NCI-H1694 treated with DMSO at 0.1 percent for 48 hours (cell line): ENCODE data around the gene APBA2.
"Not testable (repeated sequence)": the region's sequence is repeated elsewhere in the genome, so short reads cannot be mapped to it uniquely, and the experiment has no call there.

Experiments used
- DNase-seq: peaks from one replicate; lab custom pipeline; 2025; lab: John Stamatoyannopoulos, UW

Gene APBA2

DNA sequence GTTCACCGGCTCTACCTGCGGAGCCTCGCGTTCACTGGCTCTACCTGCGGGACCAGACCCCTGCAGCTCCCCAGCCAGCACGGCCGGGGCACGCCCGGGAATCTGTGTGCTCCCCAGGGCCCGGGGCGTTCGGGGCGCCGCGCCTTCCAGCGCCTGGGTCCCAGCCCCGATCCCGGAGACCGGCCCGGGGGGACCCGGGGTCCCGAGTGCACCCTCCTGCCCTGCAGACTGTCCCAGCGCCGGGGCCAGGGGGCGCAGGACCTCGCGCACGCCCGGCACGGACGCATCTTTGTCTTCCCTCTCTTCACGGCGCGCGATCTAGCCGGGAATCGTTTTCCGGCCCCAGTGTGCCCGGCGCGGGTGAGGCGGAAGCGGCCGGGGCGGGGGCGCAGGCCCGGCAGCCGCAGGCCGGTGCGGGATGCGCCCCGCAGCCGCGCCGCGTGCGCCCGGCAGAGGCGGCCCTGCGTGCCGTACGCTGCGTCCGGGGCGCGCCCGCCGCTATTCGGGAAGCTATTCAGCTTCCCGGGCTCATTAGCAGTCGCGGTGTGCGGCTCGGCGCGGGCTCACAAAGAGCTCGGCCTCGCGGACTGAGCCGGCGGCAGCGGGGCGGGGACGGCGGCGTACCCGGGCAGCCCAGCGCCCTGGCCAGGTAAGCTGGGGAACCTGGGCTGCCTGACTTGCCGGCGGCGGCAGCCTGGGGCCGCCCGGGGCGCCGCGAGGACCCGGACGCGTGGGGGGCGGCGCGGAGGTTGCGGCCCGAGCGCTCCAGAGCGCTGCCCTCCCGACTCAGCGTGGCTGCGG is at the start of gene APBA2:
Gene APBA2 (plus strand): TSS at position 345 of the 801 bp plus-strand sequence. CDS start 167,911 bp downstream, outside the sequence.
- no peak for DNase-seq

DNA sequence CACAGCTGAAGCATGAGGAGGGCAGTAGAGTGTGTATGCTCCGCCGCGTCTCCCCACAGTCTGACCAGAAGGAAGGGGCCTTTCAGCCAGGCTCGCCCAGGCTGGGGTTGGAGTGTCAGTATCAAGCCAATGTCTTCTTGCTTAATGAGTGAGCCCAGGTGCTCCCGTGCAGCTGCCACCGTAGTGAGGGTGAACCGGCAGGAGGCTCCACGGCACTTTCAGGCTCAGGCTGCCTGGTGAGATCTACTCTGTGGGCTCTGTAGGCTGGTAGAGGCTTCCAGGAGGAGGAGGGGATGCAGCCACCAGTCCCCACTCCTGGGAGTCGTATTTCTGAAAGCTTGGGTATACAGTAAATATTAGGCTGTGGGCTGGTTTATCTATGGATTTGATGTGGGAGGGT is 45.5 kb upstream of the APBA2 start:
- DNase-seq = not testable (repeated sequence)

DNA sequence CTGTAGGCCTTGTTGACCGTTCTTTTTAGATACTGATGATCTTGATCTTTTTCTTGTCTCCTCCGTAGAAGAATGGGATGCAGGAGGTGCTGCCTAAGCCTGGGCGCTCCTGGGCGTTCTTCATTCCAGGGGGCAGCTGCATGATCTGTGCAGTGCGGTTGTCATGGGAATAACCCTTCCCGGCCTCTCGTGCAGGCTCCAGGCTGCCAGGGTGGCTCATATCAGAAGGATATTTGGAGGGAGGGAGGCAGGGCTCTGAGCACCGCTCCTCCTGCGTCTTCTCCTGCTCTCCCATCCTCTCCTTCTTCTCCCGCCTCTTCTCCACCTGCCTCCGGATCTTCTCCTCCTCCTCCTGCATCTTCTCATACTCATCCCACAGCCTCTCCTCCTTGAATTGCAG is 43.6 kb upstream of the APBA2 start:
- DNase-seq = not testable (repeated sequence)

DNA sequence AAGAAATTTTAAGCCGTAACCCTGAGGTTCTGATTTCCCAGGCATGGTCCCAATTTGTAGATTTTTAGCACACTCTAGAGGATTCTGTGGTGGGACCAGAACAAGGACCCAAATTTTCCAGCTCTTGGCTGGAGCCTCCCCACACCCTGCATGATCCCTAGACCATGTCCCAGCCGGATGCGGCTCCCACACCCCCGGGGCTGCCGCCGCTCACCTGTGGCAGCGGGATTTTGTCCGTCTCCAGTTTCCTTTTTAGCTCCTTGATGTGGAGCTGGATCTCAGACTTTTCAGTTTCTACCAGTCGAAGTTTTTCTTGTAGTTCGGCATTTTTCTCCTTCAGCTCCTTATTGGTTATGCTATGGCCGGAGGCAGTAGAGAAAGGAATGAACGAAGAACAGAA is 42.3 kb upstream of the APBA2 start:
- DNase-seq = not testable (repeated sequence)

DNA sequence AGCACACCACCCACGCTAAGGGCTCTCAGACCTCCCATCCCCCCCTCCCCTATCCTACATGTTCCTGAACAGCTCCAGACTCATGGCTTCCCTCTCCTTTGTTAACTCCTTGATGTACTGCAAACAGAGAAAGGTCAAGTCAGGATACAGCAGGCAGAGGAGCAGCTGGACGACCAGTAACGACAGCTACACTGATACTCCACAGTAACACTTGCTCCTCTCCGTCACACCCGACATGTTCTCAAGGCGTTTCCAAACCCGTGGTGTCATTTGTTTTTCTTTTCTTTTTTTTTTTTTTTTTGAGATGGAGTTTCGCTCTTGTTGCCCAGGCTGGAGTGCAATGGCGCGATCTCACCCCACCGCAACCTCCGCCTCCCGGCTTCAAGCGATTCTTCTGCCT is 41.6 kb upstream of the APBA2 start:
- DNase-seq = not testable (repeated sequence)

DNA sequence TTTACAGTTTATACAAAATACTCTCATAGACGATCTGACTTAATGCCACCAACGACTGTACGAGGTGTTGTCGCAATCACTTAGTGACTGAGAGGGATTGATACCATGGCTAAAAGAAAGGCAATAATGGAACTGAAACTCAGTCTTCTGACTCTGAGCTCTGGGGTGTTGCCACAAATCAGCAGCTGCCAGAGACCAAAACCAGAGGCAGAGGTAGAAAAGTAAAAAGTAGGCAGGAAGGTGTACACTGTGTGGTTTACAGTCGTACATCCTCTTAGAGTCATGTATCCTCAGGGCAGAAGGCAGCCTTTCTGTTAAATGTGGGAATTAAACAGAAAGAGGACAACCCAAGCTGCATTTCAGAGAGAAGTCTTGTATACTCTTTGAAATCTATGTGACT is 38.5 kb upstream of the APBA2 start:
- DNase-seq = not testable (repeated sequence)

DNA sequence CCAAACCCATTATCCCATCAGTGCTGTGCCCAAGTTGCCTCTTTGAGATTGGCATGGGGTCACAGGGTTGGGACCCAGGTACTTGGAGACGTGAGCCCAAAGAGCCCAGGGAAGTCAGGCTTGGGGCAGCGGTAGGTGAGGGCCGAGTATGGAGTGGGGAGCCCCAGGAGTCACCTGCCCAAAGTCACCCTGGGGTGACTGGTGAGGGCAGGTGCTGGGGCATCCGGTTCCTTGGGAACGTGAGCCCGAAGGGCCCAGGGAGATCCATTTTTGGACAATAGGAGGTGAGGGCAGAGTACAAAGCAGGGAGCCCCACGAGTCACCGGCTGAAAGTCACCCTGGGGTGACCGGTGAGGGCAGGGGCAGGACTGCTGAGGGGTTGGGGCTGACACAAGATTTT is 37.8 kb upstream of the APBA2 start:
- DNase-seq = not testable (repeated sequence)

DNA sequence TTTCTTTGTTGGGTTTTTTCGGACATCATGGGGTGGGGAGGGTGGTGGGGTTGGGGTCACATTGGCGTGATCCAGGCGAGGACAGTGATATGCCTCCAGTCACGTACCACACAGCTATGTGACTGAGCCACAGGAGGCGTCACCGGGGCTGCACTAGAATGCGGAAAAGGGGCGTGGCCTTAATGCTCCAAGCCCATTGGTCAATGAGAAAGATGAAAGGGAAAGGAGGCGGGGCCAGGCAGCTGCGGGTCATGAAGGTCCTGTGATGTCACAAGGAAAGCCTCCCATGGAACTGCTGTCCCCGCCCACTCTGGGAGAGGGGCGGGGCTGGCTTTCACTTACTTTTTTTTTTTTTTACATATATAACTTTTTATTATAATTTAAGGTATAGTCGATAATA is 37.3 kb upstream of the APBA2 start, which contains the start of gene GOLGA6L7:
Gene GOLGA6L7 (minus strand): TSS at position 124 of the 400 bp plus-strand sequence. CDS start 95 bp downstream, at position 29.
- not testable (repeated sequence) for DNase-seq

DNA sequence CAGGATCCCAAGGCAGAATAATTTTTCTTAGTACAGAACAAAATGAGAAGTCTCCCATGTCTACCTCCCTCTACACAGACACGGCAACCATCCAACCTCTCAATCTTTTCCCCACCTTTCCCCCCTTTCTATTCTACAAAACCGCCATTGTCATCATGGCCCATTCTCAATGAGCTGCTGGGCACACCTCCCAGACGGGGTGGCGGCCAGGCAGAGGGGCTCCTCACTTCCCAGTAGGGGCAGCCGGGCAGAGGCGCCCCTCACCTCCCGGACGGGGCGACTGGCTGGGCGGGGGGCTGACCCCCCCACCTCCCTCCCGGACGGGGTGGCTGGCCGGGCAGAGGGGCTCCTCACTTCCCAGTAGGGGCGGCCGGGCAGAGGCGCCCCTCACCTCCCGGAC is 36.5 kb upstream of the APBA2 start:
- DNase-seq = not testable (repeated sequence)

DNA sequence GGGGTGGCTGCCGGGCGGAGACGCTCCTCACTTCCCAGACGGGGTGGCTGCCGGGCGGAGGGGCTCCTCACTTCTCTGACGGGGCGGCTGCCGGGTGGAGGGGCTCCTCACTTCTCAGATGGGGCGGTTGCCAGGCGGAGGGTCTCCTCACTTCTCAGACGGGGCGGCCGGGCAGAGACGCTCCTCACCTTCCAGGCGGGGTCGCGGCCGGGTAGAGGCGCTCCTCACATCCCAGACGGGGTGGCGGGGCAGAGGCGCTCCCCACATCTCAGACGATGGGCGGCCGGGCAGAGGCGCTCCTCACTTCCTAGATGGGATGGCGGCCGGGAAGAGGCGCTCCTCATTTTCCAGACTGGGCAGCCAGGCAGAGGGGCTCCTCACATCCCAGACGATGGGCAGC is 36.0 kb upstream of the APBA2 start:
- DNase-seq = not testable (repeated sequence)

DNA sequence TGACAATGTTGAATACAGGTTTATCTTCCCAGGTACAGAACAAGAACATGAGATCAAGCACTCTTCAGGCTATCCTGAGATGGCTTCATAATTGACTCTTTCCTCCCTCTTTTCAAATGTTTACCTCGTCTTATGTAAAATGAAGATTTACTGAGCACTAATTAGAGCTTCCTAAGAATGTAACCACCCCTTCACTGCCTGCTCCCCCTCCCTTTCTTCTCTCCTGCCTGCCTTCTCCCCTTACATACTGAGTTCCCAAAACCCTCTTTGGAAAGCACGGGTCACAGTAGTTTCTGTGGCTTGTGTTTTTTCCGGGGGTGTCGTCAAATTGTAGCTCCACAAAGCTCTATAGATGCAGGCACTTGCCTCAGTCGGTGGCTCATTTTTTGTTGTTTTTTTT is 32.1 kb upstream of the APBA2 start:
- not testable (repeated sequence) for DNase-seq

DNA sequence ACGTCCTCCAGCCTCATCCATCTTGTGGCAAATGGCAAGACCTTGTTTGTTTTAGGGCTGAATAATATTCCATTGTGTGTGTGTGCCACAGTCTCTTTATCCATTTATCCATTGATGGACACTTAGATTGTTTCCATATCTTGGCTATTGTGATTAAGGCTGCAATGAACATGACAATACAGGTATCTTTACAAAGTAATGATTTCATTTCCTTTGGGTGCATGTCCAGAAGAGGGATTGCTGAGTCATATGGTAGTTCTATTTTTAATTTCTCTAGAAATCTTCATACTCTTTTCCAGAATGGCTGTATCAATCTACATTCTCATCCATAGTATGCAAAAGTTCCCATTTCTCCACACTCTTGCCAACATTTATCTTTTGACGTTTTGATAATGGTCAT is 31.2 kb upstream of the APBA2 start:
- not testable (repeated sequence) for DNase-seq

DNA sequence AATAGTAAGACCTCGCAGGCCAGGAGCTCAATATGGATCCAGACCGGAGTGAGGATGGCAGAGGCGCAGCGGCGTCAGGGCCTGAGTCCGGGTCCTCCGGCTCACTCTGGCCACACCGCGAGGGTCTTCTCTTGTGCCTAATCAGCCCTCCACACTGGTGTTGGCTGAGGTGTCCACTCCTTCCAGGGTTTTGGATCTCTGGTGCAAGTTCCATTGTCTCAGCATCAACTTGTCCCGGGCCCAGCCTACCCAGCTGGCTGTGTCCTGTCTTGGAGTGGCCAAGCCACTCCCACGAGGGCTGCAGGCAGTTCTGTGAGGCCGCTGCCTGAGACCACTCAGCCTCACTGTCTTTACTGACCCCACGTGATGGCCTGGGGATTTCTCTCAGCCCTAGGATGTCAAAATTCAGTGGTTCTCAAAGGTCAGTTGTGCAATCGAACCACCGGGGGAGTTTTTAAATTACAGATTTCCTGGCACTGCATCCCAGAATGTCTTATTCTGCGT is 24.7 kb upstream of the APBA2 start:
- DNase-seq = no peak

DNA sequence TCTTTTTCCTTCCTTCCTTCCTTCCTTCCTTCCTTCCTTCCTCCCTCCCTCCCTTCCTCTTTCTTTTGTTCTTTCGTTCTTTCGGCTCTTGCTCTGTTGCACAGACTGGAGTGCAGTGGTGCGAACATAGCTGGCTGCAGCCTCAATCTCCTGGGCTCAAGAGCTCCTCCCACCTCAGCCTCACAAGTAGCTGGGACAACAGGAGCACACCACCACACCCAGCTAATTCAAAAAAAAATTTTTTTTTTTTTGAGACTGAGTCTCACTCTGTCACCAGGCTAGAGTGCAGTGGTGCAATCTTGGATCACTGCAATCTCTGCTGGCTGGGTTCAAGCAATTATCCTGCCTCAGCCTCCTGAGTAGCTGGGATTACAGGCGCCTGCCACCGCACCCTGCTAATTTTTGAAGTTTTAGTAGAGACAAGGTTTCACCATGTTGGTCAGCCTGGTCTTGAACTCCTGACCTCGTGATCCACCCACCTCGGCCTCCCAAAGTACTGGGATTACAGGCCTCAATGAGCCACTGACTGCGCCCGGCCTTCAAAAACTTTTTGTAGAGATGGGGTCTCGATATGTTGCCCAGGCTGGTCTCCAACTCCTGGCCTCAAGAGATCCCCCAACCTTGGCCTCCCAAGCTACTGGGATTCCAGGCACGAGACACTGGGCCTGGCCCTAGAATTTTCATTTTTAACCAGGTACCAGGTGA is 24.0 kb upstream of the APBA2 start:
- DNase-seq = not testable (repeated sequence)

DNA sequence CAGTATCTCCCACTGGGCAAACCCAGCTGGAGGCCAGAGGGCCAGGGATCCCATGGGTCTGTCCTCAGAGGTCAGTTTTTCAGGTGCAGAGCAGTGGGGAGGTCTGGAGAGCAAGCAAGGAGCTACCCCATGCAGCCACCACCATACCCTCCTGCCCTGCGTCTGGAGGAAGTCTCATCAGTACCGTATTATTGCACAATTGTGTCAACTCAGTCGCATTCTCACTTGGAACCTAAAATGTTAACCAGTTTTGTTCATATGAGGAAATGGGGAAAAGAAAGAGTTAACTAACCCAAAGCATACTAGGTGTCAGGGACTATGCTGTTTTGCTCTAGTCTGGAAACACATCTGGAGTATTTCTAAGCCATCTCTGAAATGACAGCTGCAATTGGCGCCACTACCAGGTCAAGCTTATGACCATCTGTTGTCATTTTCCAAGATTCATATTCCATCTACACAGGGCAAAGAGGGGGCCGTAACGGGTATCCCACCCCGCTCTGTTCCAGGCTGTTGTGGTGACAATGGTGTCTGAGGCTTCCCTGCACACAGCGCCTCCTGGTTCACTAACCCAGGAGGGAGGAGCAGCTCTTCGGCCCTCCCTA is 16.9 kb upstream of the APBA2 start:
- no peak for DNase-seq

DNA sequence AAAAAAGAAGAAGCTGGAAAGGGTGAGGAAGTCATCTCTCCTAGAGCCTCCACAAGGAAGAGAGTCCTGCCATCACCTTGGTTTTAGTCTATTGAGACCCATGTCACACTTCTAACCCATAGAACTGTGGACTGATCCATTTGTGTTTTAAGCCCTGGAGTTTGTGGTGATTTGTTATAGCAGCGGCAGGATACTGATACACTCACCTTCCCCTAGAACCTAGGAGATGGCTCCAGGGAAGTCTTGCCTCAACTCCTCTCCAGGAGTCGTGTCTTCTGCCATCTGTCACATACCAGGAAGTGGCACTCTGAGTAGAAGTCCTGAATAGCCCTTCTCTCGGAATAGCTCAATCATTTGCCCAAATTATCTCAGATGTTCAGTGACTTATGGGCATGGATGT is 14.6 kb upstream of the APBA2 start:
- DNase-seq = no peak

DNA sequence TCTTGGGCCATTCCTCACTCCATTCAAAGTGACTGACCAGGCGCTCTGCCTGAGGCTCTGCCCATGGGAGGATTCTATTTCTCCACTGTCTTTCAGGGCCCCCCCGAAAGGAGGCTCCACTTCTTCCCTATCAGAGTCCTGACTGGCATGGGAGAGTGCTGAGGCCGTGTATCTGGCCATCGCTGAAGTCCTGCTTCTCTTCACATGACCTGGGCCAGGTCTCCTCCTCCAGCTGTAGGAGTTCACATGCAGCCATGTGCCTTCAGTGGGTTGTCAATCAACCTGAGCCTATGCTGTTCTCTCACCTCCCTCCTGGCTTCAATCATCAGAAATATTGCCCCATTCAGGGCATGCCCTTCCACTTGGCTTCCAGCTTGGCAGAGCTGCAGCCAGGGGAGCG is 12.8 kb upstream of the APBA2 start:
- DNase-seq = no peak

DNA sequence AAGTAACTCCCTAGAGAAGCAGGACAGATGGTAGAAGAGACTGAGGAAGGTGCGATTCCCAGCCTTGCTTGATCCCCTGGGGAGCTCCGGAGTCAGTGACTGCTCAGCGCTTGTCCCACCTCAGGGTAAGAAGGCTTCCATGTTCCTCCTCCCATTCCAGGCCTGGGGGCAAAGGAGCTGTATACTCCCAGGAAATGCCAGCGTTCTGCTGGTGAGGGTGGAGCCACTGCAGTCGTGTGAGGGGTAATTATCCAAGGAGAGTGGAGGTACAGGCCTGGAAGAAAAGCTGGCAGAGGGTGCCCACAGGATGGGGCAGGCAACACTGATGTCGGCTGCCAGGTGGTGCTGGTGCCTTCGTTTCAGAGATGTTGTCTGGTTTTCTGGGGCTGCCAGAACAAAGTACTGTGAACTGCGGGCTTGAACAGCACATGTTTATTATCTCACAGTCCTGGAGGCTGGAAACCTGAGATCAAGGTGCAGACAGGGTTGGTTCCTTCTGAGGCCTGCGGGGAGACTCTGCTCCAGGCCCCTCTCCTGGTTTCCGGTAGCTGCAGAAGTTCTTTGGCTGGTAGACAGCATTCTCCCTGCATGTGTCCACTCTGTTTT is 12.1 kb upstream of the APBA2 start:
- DNase-seq = no peak

DNA sequence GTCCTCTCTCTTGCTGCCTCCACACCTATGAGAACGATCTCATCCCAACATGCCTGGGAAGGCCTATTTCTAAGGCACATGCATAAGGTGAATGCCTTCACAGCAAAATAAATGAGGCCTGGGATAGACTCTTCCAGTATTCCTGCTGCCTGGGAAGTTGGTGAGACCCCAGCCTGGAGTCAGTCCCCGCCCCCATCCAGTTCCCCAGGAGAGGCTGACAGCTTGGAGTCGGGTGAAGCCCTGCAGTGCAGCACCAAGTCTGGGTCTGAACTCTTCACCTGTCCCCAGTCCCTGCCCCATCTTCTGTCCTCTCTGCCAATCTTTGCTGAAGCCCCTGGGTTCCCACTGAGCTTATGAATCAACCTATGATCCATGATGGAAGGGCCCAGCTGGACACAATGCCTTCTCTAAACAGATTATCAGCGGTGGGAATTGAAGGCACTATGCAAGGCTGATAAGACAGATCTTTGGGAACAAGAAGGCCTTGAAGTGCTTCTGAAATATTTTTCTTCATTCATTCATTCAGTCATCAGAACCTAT is 10.2 kb upstream of the APBA2 start:
- DNase-seq = no peak

DNA sequence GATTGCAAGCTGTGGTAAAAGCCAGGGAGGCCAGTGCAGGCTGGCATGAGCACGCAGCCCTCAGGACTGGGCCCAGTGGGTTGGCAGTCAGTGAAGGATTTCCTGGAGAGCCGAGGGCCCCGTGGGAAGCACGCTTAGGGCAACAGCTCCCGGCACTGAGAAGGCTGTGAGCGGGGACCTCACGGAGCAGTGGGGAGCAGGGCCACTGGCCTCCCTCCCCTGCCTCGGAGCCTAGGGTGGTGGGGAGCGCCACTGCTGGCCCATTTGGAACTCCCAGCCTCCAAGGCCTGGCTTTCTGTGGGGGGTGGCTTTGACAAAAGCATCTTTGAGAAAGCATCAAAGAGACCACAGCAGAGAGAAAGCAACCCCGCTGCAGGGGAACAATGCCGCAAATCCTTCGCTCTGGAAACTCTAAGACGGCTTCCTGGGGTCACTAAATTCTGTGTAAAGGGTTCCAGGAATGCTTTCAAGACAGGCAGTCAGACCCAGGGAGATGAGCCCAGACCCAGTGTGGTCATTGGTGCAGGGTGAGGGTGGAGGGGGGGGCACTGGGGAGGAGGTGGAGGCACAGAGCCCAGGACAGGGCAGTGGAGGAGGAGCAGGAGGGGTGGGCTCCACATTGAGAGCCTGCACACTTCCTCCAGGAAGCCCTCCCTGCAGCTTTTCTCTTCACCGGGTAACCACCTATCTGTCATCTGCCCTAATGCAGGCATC is 9.5 kb upstream of the APBA2 start:
- no peak for DNase-seq

DNA sequence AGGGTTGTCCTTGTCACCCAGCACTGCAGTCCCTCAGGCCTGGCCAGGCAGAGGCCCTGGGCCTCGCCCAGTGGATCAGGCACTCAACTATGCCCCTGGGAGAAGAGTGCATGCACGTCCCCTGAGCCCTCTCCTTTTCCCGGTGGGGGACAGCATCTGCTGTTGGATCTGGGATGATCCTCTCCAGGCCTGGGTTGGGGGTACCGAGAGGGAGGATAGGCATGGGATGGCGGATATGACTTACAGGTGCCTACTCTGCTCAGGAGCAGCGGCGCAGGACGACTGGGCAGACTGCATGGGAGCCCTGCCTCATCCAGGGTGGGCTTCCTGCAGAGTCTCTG is 9.0 kb upstream of the APBA2 start:
- no peak for DNase-seq
